Liver (tissue), 9 donors: Measurements from ENCODE around the gene TMEM222. TPM values are rescaled to one million over a fixed set of nuclear protein-coding genes. Genes with fewer than 3 reads are reported as not detected.

Source experiments
- DNase-seq: peaks from one replicate; pipeline ENCODE4 v3.0.0-alpha.2; 2017; ENCODE audit warnings: low spot score
- H3K27ac ChIP-seq, 2 donors: one replicate each; pipeline ENCODE4 v1.7.0; 2013; ENCODE audit warnings: inconsistent platforms in 2 of 2, low read length in 2 of 2, control low read depth in 1 of 2, low read depth in 1 of 2, mild to moderate bottlenecking in 1 of 2
- H3K27me3 ChIP-seq, 4 donors: one replicate each; pipeline versions ENCODE4 v1.6.1 to v1.7.0; 2013; ENCODE audit warnings: low read length in 3 of 4, inconsistent platforms in 1 of 4, mild to moderate bottlenecking in 1 of 4, moderate library complexity in 1 of 4; ENCODE audit not compliant: control insufficient read depth in 4 of 4, insufficient read depth in 4 of 4
- H3K36me3 ChIP-seq, 4 donors: one replicate each; pipeline versions ENCODE4 v1.6.1 to v1.7.0; 2013; ENCODE audit warnings: low read length in 3 of 4, mild to moderate bottlenecking in 3 of 4, low read depth in 1 of 4, moderate library complexity in 1 of 4; ENCODE audit not compliant: control insufficient read depth in 4 of 4, insufficient read depth in 3 of 4
- H3K4me1 ChIP-seq, 4 donors: one replicate each; pipeline versions ENCODE4 v1.6.1 to v1.7.0; 2013; ENCODE audit warnings: low read length in 3 of 4, mild to moderate bottlenecking in 3 of 4, moderate library complexity in 1 of 4; ENCODE audit not compliant: control insufficient read depth in 4 of 4, insufficient read depth in 4 of 4
- H3K4me3 ChIP-seq, 3 donors: one replicate each; pipeline versions ENCODE4 v1.6.1 to v1.7.0; 2013; ENCODE audit warnings: low read length in 3 of 3, control low read depth in 1 of 3, low read depth in 1 of 3, mild to moderate bottlenecking in 1 of 3
- H3K9ac ChIP-seq, 2 donors: one replicate each; pipeline ENCODE4 v1.7.0; 2013; ENCODE audit warnings: low read length in 2 of 2, mild to moderate bottlenecking in 2 of 2, moderate library complexity in 2 of 2, control low read depth in 1 of 2, low read depth in 1 of 2
- H3K9me3 ChIP-seq, 4 donors: one replicate each; pipeline versions ENCODE4 v1.6.1 to v1.7.0; 2013; ENCODE audit warnings: low read length in 3 of 4; ENCODE audit not compliant: control insufficient read depth in 4 of 4
- EGR1 ChIP-seq, 2 donors: IDR thresholded peaks; 2 replicates each; pipeline ENCODE4 v1.6.1; 2016 to 2018; ENCODE audit warnings: antibody characterized with exemption in 2 of 2, low read depth in 2 of 2
- FOXA1 ChIP-seq: IDR thresholded peaks from 2 replicates; pipeline ENCODE4 v1.6.1; 2016; ENCODE audit warnings: antibody characterized with exemption
- FOXA2 ChIP-seq: IDR thresholded peaks from 2 replicates; pipeline ENCODE4 v1.6.1; 2016; ENCODE audit warnings: antibody characterized with exemption
- GABPA ChIP-seq, 2 donors: IDR thresholded peaks in 1 of 2; conservative IDR thresholded peaks in 1 of 2; 2 replicates each; pipeline ENCODE4 v1.6.1; 2016; ENCODE audit warnings: antibody characterized with exemption in 2 of 2, mild to moderate bottlenecking in 1 of 2, moderate library complexity in 1 of 2
- HNF4A ChIP-seq, 2 donors: conservative IDR thresholded peaks; 2 replicates each; pipeline ENCODE4 v1.6.1; 2016; ENCODE audit warnings: antibody characterized with exemption in 2 of 2, mild to moderate bottlenecking in 2 of 2
- HNF4G ChIP-seq: IDR thresholded peaks from 2 replicates; pipeline ENCODE4 v1.6.1; 2016; ENCODE audit warnings: antibody characterized with exemption
- JUND ChIP-seq, 2 donors: IDR thresholded peaks; 2 replicates each; pipeline ENCODE4 v1.6.1; 2016; ENCODE audit warnings: antibody characterized with exemption in 2 of 2
- NR2F2 ChIP-seq: IDR thresholded peaks from 2 replicates; pipeline ENCODE4 v1.6.1; 2016; ENCODE audit warnings: antibody characterized with exemption
- RAD21 ChIP-seq, 2 donors: IDR thresholded peaks; 2 replicates each; pipeline ENCODE4 v1.6.1; 2016; ENCODE audit warnings: antibody characterized with exemption in 2 of 2, mild to moderate bottlenecking in 2 of 2
- RXRA ChIP-seq, 2 donors: IDR thresholded peaks; 2 replicates each; pipeline ENCODE4 v1.6.1; 2017 to 2018; ENCODE audit warnings: antibody characterized with exemption in 2 of 2, mild to moderate bottlenecking in 1 of 2
- SP1 ChIP-seq: IDR thresholded peaks from 2 replicates; pipeline ENCODE4 v1.6.1; 2018; ENCODE audit warnings: antibody characterized with exemption, mild to moderate bottlenecking
- TAF1 ChIP-seq: conservative IDR thresholded peaks from 2 replicates; pipeline ENCODE4 v1.6.1; 2016; ENCODE audit warnings: antibody characterized with exemption, mild to moderate bottlenecking
- YY1 ChIP-seq: IDR thresholded peaks from 2 replicates; pipeline ENCODE4 v1.6.1; 2016; ENCODE audit warnings: antibody characterized with exemption, mild to moderate bottlenecking
- ZBTB33 ChIP-seq: IDR thresholded peaks from 2 replicates; pipeline ENCODE4 v1.6.1; 2016; ENCODE audit warnings: antibody characterized with exemption
- WGBS: extraction: QIAGEN DNeasy Blood & Tissue Kit; methylation state at CpG from one replicate; pipeline ENCODE4 v1.1.7; 2013; 5-methylcytosine and 5-hydroxymethylcytosine counted together
- polyA plus RNA-seq, 2 donors: library from polyadenylated mRNA; stranded (reverse) in 1 of 2; unstranded in 1 of 2; fragments of 200-250 nt in 1 of 2; fragments of >200 nt in 1 of 2; fragmentation: Nextera tagmentation in 1 of 2; extraction: Ambion mirVana in 1 of 2; gene quantifications; one replicate each; pipeline versions ENCODE4 v1.2.1 to v1.2.3, GENCODE V29; 2013 to 2015
- total RNA-seq, 2 donors: library from RNA; depleted of rRNA; stranded (reverse); fragments of >200 nt; gene quantifications; one replicate each; pipeline ENCODE4 v1.2.3, GENCODE V29; 2014
- TF ChIP-seq, protein P1 (sequence below): IDR thresholded peaks from 2 replicates; pipeline ENCODE4 v1.6.1; 2016; ENCODE audit warnings: antibody characterized with exemption, mild to moderate bottlenecking
- TF ChIP-seq, protein P2 (sequence below): fragments of 150-350 bp; IDR thresholded peaks from 2 replicates; pipeline ENCODE4 v1.5.1; 2017; ENCODE audit warnings: improper control_type of control experiment, low read depth, low read length; ENCODE audit not compliant: missing input control
- TF ChIP-seq, protein P3 (sequence below): IDR thresholded peaks from 2 replicates; pipeline ENCODE4 v1.6.1; 2016; ENCODE audit warnings: antibody characterized with exemption
- donor health status: healthy.
- donor health status: healthy.
- donor health status: healthy.
- donor health status: healthy.
- donor health status: healthy.

TMEM222 gene
- total and polyA plus RNA-seq, 4 donors, result 14.7 to 32.9 (median 21.8) TPM

DNA sequence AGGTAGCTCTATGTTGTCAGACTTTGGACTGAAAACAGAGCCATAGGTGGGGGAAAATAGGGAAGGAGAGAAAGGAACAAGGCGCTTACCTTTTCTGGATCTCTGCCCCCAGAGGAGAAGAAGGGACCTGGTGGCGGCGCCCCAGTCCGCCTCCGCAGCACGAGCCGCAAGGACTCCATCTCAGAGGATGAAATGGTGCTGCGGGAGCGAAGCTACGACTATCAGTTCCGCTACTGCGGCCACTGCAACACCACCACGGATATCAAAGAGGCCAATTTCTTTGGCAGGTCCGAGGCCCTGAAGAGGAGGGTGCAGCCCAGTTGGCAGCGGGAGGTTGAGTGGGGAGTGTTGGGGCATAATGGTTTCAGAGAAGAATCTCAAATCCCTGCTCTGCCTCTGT is 18.5 kb upstream of the TMEM222 start:
- WGBS, result 94% methylated on average over 15 of the region's 15 CpGs

GRCh38 chr1:27306071-27306470 is 15.9 kb upstream of the TMEM222 start:
- 94% methylated on average over 11 of the region's 11 CpGs for WGBS
- Histone ChIP-seq H3K9me3 (no peaks in the 10 kb centered on the region), H3K4me1 (no peaks in the 10 kb centered on the region), H3K36me3 (peaks cover 2 to 36% (median 12%) of the 10 kb centered on the region in 4 donors), H3K4me3 (no peak overlapping the region), H3K9ac (no peak overlapping the region), H3K27ac (no peak overlapping the region), H3K27me3 (no peaks in the 10 kb centered on the region)
- DNase-seq, result no peak
- TF ChIP-seq, protein P1, sequence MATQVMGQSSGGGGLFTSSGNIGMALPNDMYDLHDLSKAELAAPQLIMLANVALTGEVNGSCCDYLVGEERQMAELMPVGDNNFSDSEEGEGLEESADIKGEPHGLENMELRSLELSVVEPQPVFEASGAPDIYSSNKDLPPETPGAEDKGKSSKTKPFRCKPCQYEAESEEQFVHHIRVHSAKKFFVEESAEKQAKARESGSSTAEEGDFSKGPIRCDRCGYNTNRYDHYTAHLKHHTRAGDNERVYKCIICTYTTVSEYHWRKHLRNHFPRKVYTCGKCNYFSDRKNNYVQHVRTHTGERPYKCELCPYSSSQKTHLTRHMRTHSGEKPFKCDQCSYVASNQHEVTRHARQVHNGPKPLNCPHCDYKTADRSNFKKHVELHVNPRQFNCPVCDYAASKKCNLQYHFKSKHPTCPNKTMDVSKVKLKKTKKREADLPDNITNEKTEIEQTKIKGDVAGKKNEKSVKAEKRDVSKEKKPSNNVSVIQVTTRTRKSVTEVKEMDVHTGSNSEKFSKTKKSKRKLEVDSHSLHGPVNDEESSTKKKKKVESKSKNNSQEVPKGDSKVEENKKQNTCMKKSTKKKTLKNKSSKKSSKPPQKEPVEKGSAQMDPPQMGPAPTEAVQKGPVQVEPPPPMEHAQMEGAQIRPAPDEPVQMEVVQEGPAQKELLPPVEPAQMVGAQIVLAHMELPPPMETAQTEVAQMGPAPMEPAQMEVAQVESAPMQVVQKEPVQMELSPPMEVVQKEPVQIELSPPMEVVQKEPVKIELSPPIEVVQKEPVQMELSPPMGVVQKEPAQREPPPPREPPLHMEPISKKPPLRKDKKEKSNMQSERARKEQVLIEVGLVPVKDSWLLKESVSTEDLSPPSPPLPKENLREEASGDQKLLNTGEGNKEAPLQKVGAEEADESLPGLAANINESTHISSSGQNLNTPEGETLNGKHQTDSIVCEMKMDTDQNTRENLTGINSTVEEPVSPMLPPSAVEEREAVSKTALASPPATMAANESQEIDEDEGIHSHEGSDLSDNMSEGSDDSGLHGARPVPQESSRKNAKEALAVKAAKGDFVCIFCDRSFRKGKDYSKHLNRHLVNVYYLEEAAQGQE, result no peak
- TF ChIP-seq SP1 (no peak), TAF1 (no peak), HNF4G (no peak), HNF4A (conservative IDR thresholded peaks at IDR 0.05) (no peak), RXRA (IDR thresholded peaks at IDR 0.05) (no peak), JUND (IDR thresholded peaks at IDR 0.05) (no peak), NR2F2 (no peak), YY1 (no peak), RAD21 (IDR thresholded peaks at IDR 0.05) (no peak), ZBTB33 (no peak), GABPA (IDR thresholded peaks at IDR 0.05 in 1 of 2, conservative IDR thresholded peaks at IDR 0.05 in 1 of 2) (no peak), FOXA2 (no peak), FOXA1 (no peak), EGR1 (IDR thresholded peaks at IDR 0.05; ENCODE audit: low read depth in 2 of 2) (no peak)
- TF ChIP-seq, protein P2, sequence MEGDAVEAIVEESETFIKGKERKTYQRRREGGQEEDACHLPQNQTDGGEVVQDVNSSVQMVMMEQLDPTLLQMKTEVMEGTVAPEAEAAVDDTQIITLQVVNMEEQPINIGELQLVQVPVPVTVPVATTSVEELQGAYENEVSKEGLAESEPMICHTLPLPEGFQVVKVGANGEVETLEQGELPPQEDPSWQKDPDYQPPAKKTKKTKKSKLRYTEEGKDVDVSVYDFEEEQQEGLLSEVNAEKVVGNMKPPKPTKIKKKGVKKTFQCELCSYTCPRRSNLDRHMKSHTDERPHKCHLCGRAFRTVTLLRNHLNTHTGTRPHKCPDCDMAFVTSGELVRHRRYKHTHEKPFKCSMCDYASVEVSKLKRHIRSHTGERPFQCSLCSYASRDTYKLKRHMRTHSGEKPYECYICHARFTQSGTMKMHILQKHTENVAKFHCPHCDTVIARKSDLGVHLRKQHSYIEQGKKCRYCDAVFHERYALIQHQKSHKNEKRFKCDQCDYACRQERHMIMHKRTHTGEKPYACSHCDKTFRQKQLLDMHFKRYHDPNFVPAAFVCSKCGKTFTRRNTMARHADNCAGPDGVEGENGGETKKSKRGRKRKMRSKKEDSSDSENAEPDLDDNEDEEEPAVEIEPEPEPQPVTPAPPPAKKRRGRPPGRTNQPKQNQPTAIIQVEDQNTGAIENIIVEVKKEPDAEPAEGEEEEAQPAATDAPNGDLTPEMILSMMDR, result no peak
- TF ChIP-seq, protein P3, sequence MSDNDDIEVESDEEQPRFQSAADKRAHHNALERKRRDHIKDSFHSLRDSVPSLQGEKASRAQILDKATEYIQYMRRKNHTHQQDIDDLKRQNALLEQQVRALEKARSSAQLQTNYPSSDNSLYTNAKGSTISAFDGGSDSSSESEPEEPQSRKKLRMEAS, result no peak

More for the DNA sequence above, 18.5 kb upstream of the TMEM222 start:
- Histone ChIP-seq H3K36me3 (peaks cover 6 to 48% (median 17%) of the 10 kb centered on the region in 4 donors), H3K4me1 (peaks cover 0 to 8% (median 0%) of the 10 kb centered on the region in 4 donors), H3K9me3 (no peaks in the 10 kb centered on the region), H3K27ac (no peak overlapping the region), H3K9ac (no peak overlapping the region), H3K4me3 (no peak overlapping the region), H3K27me3 (no peaks in the 10 kb centered on the region)
- DNase-seq, result no peak
- TF ChIP-seq FOXA1 (no peak), HNF4G (no peak), GABPA (IDR thresholded peaks at IDR 0.05 in 1 of 2, conservative IDR thresholded peaks at IDR 0.05 in 1 of 2) (no peak)
